ENCODE data around the gene SCN7A.
"Not testable (repeated sequence)": the region's sequence is repeated elsewhere in the genome, so short reads cannot be mapped to it uniquely, and the experiment has no call there.

SCN7A gene

GRCh38 chr2:166393008-166393407 lies 101.0 kb downstream of the SCN7A start:
- DNase-seq, result no peak

- DNase-seq, result no peak
These were observed 105.5 kb downstream of the SCN7A start for GRCh38 chr2:166388481-166389070.

- DNase-seq, result no peak
These were observed 108.7 kb downstream of the SCN7A start for GRCh38 chr2:166385313-166385712.

GRCh38 chr2:166384774-166385173 lies 109.3 kb downstream of the SCN7A start:
- DNase-seq, result no peak

- no peak for DNase-seq
These were observed 111.6 kb downstream of the SCN7A start for GRCh38 chr2:166382448-166382847.

- DNase-seq, result no peak
These were observed 113.4 kb downstream of the SCN7A start for GRCh38 chr2:166380615-166381014.

GRCh38 chr2:166376873-166377272 lies 117.2 kb downstream of the SCN7A start:
- no peak for DNase-seq

GRCh38 chr2:166376488-166376828 lies 117.6 kb downstream of the SCN7A start:
- DNase-seq, result no peak

GRCh38 chr2:166375736-166376487 lies 118.1 kb downstream of the SCN7A start, which contains the start of gene SCN9A:
SCN9A (minus strand) TSS chr2:166375944; CDS start chr2:166311756, 64,188 bp downstream.
- DNase-seq, result peak; percentile 80

- no peak for DNase-seq
These were observed 118.8 kb downstream of the SCN7A start for GRCh38 chr2:166375195-166375735.

GRCh38 chr2:166373951-166374350 lies 120.1 kb downstream of the SCN7A start:
- no peak for DNase-seq

- no peak for DNase-seq
These were observed 120.5 kb downstream of the SCN7A start for GRCh38 chr2:166373539-166373938.

GRCh38 chr2:166373105-166373504 lies 120.9 kb downstream of the SCN7A start:
- DNase-seq, result no peak

- no peak for DNase-seq
These were observed 122.0 kb downstream of the SCN7A start for GRCh38 chr2:166372046-166372445.

- no peak for DNase-seq
These were observed 128.1 kb downstream of the SCN7A start for GRCh38 chr2:166365803-166366420.

GRCh38 chr2:166365239-166365638 lies 128.8 kb downstream of the SCN7A start:
- no peak for DNase-seq

GRCh38 chr2:166364476-166365161 lies 129.4 kb downstream of the SCN7A start:
- DNase-seq, result no peak

- no peak for DNase-seq
These were observed 132.5 kb downstream of the SCN7A start for GRCh38 chr2:166361351-166362153.

GRCh38 chr2:166360906-166361305 lies 133.1 kb downstream of the SCN7A start:
- DNase-seq, result no peak

GRCh38 chr2:166360426-166360825 lies 133.6 kb downstream of the SCN7A start:
- DNase-seq, result no peak

GRCh38 chr2:166357950-166358321 lies 136.1 kb downstream of the SCN7A start:
- not testable (repeated sequence) for DNase-seq
